HepG2 (cell line): ENCODE results near the gene UBE2M. TPM values are rescaled to one million over a fixed set of nuclear protein-coding genes. Genes with fewer than 3 reads are reported as not detected.
A peak's percentile ranks its signal among the peaks of the same experiment; 100 is the strongest.

Source experiments
- NCOA5 ChIP-seq: sonication (generic); formaldehyde crosslinking; IDR thresholded peaks from 2 replicates; pipeline ENCODE4 v1.4.0; 2020; ENCODE audit warnings: missing genetic modification reagents
- SAFB2 ChIP-seq: sonication (generic); formaldehyde crosslinking; IDR thresholded peaks from 2 replicates; pipeline ENCODE4 v1.5.1; 2020; ENCODE audit warnings: missing genetic modification reagents, low read depth, mild to moderate bottlenecking, borderline replicate concordance
- SP5 ChIP-seq: IDR thresholded peaks from 2 replicates; pipeline ENCODE4 v1.6.1; 2016; ENCODE audit warnings: low read depth, borderline replicate concordance
- TCF12 ChIP-seq, 2 experiments: fragments of 450-650 bp in 1 of 2; sonication (generic) in 1 of 2; formaldehyde crosslinking in 1 of 2; IDR thresholded peaks; 2 replicates each; pipeline versions ENCODE4 v1.6.1 to v1.8.0; 2017 to 2022; ENCODE audit warnings: antibody characterized with exemption in 1 of 2, mild to moderate bottlenecking in 1 of 2, missing genetic modification reagents in 1 of 2, moderate library complexity in 1 of 2
- ZBTB38 ChIP-seq: sonication (generic); formaldehyde crosslinking; IDR thresholded peaks from 2 replicates; pipeline ENCODE4 v1.5.1; 2020; ENCODE audit warnings: mild to moderate bottlenecking, missing genetic modification reagents
- ZFP36L2 ChIP-seq: sonication (generic); formaldehyde crosslinking; IDR thresholded peaks from 2 replicates; pipeline ENCODE4 v1.4.0; 2020; ENCODE audit warnings: missing genetic modification reagents
- ZMAT3 ChIP-seq: sonication (generic); formaldehyde crosslinking; conservative IDR thresholded peaks from 2 replicates; pipeline ENCODE4 v1.7.0; 2021; ENCODE audit warnings: missing genetic modification reagents
- ZNF33B ChIP-seq: sonication (generic); formaldehyde crosslinking; IDR thresholded peaks from 2 replicates; pipeline ENCODE4 v1.5.1; 2020; ENCODE audit warnings: mild to moderate bottlenecking, missing genetic modification reagents
- ZNF563 ChIP-seq: sonication (generic); formaldehyde crosslinking; IDR thresholded peaks from 2 replicates; pipeline ENCODE4 v1.8.0; 2022; ENCODE audit warnings: mild to moderate bottlenecking, moderate library complexity, missing genetic modification reagents
- ZNF564 ChIP-seq: sonication (generic); formaldehyde crosslinking; IDR thresholded peaks from 2 replicates; pipeline ENCODE4 v1.8.1; 2023; ENCODE audit warnings: mild to moderate bottlenecking, missing genetic modification reagents
- ZNF768 ChIP-seq: sonication (generic); formaldehyde crosslinking; IDR thresholded peaks from 2 replicates; pipeline ENCODE4 v1.4.0; 2020; ENCODE audit warnings: missing genetic modification reagents
- polyA plus RNA-seq, 8 experiments: library from polyadenylated mRNA; depleted of rRNA in 3 of 8; stranded (reverse) in 7 of 8; unstranded in 1 of 8; fragments of >200 nt; fragmentation: Illumina TruSeq in 4 of 8; extraction: Trizol in 4 of 8; gene quantifications; 2 replicates each; pipeline versions ENCODE4 v1.2.1 to v1.2.3, GENCODE V29; 2011 to 2016; ENCODE audit warnings: low read depth in 4 of 8, missing spikeins in 1 of 8, mixed read lengths in 1 of 8; ENCODE audit not compliant: insufficient read depth in 1 of 8
- total RNA-seq, 5 experiments: library from RNA; depleted of rRNA; stranded (reverse); fragments of >200 nt; fragmentation: Illumina TruSeq; extraction: Trizol; gene quantifications; 2 replicates each; pipeline ENCODE4 v1.2.3, GENCODE V29; 2016; ENCODE audit warnings: low read depth in 1 of 5
- TF ChIP-seq, protein P1 (sequence below): sonication (generic); formaldehyde crosslinking; IDR thresholded peaks from 2 replicates; pipeline ENCODE4 v1.4.0; 2020; ENCODE audit warnings: missing genetic modification reagents, mild to moderate bottlenecking, borderline replicate concordance
- TF ChIP-seq, protein P2 (sequence below): IDR thresholded peaks from 2 replicates; pipeline ENCODE4 v1.6.1; 2016; ENCODE audit warnings: mild to moderate bottlenecking
- TF ChIP-seq, protein P3 (sequence below): sonication (generic); formaldehyde crosslinking; IDR thresholded peaks from 2 replicates; pipeline ENCODE4 v1.8.0; 2022; ENCODE audit warnings: mild to moderate bottlenecking, missing genetic modification reagents, borderline replicate concordance
- TF ChIP-seq, protein P4 (sequence below): IDR thresholded peaks from 2 replicates; pipeline ENCODE4 v1.6.1; 2016; ENCODE audit warnings: low read depth, control low read depth
- TF ChIP-seq, protein P5 (sequence below): sonication (generic); formaldehyde crosslinking; IDR thresholded peaks from 2 replicates; pipeline ENCODE4 v1.5.0; 2020; ENCODE audit warnings: missing genetic modification reagents
- TF ChIP-seq, protein P6 (sequence below): sonication (generic); formaldehyde crosslinking; IDR thresholded peaks from 2 replicates; pipeline ENCODE4 v1.4.0; 2020; ENCODE audit warnings: mild to moderate bottlenecking, missing genetic modification reagents
- TF ChIP-seq, protein P7 (sequence below): sonication (generic); formaldehyde crosslinking; IDR thresholded peaks from 2 replicates; pipeline ENCODE4 v1.5.0; 2020; ENCODE audit warnings: missing genetic modification reagents

The UBE2M gene
- total and polyA plus RNA-seq, 2 of the 13 experiments (the other 11 are each of a cell fraction or from before 2014, with no cell fraction given) = 36.2 to 50.3 TPM

DNA sequence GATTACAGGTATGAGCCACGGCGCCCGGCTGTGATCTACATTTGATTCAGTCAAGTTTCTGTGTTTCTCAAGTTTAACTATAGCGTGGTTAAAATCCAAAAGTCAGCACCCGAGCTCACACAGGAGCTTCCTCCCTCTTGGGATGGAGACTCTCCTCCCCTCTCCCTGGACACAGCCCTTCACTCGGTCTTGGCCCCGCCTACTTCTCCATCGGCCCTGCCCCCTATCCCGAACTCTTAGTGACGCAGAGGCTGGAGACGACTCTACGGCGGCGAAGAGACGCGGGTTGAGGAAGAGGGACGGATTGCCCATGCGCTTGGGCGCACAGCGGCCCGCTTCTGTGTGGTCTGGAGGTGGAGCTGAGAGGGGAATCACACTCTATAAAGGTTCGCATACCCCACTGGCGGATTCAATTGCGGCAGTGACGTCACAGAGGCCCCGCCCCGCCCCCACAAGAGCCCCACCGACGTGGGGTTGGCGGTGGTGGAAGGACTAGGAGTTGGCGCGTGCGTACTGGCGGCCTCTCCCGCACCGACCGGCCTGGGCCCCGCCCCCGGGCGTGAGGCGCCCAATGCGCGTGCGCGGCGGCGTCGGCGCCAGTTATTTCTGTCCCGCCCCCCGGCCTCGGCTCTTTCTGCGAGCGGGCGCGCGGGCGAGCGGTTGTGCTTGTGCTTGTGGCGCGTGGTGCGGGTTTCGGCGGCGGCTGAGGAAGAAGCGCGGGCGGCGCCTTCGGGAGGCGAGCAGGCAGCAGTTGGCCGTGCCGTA is 14.4 kb downstream of the UBE2M start, which contains the start of gene TRIM28 (continued):
- TF ChIP-seq, protein P1, sequence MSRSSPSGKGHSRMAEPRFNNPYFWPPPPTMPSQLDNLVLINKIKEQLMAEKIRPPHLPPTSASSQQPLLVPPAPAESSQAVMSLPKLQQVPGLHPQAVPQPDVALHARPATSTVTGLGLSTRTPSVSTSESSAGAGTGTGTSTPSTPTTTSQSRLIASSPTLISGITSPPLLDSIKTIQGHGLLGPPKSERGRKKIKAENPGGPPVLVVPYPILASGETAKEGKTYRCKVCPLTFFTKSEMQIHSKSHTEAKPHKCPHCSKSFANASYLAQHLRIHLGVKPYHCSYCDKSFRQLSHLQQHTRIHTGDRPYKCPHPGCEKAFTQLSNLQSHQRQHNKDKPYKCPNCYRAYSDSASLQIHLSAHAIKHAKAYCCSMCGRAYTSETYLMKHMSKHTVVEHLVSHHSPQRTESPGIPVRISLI = no peak
- TF ChIP-seq ZNF564 (CRISPR knock-in tag) (no peak), ZBTB38 (CRISPR knock-in tag) (peak; percentile 34; the same call in 1 of the 2 replicates), SP5 (CRISPR knock-in tag) (peak; percentile 37), ZFP36L2 (no peak), NCOA5 (CRISPR knock-in tag) (no peak), ZNF768 (CRISPR knock-in tag) (peak; percentile 48; the same call in 1 of the 2 replicates), TCF12 (IDR thresholded peaks at IDR 0.05) (no peak), TCF12 (CRISPR knock-in tag; IDR thresholded peaks at IDR 0.05) (no peak), ZNF563 (CRISPR knock-in tag) (peak; percentile 61; the same call in 1 of the 2 replicates), SAFB2 (CRISPR knock-in tag) (no peak), ZMAT3 (CRISPR knock-in tag) (peak; percentile 87; the same call in 1 of the 2 replicates), ZNF33B (CRISPR knock-in tag) (no peak)
- TF ChIP-seq, protein P2, sequence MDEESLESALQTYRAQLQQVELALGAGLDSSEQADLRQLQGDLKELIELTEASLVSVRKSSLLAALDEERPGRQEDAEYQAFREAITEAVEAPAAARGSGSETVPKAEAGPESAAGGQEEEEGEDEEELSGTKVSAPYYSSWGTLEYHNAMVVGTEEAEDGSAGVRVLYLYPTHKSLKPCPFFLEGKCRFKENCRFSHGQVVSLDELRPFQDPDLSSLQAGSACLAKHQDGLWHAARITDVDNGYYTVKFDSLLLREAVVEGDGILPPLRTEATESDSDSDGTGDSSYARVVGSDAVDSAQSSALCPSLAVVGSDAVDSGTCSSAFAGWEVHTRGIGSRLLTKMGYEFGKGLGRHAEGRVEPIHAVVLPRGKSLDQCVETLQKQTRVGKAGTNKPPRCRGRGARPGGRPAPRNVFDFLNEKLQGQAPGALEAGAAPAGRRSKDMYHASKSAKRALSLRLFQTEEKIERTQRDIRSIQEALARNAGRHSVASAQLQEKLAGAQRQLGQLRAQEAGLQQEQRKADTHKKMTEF (CRISPR knock-in tag) = peak; percentile 75
- TF ChIP-seq, protein P3, sequence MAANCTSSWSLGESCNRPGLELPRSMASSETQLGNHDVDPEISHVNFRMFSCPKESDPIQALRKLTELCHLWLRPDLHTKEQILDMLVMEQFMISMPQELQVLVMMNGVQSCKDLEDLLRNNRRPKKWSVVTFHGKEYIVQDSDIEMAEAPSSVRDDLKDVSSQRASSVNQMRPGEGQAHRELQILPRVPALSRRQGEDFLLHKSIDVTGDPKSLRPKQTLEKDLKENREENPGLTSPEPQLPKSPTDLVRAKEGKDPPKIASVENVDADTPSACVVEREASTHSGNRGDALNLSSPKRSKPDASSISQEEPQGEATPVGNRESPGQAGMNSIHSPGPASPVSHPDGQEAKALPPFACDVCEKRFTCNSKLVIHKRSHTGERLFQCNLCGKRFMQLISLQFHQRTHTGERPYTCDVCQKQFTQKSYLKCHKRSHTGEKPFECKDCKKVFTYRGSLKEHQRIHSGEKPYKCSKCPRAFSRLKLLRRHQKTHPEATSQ = 0 out of 2 replicates have a peak, but pooled peaks have one; percentile 29
- TF ChIP-seq, protein P4, sequence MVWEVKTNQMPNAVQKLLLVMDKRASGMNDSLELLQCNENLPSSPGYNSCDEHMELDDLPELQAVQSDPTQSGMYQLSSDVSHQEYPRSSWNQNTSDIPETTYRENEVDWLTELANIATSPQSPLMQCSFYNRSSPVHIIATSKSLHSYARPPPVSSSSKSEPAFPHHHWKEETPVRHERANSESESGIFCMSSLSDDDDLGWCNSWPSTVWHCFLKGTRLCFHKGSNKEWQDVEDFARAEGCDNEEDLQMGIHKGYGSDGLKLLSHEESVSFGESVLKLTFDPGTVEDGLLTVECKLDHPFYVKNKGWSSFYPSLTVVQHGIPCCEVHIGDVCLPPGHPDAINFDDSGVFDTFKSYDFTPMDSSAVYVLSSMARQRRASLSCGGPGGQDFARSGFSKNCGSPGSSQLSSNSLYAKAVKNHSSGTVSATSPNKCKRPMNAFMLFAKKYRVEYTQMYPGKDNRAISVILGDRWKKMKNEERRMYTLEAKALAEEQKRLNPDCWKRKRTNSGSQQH = peak; percentile 57; the same call in 1 of the 2 replicates
- TF ChIP-seq, protein P5, sequence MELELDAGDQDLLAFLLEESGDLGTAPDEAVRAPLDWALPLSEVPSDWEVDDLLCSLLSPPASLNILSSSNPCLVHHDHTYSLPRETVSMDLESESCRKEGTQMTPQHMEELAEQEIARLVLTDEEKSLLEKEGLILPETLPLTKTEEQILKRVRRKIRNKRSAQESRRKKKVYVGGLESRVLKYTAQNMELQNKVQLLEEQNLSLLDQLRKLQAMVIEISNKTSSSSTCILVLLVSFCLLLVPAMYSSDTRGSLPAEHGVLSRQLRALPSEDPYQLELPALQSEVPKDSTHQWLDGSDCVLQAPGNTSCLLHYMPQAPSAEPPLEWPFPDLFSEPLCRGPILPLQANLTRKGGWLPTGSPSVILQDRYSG (CRISPR knock-in tag) = peak; percentile 34; the same call in 1 of the 2 replicates
- TF ChIP-seq, protein P6, sequence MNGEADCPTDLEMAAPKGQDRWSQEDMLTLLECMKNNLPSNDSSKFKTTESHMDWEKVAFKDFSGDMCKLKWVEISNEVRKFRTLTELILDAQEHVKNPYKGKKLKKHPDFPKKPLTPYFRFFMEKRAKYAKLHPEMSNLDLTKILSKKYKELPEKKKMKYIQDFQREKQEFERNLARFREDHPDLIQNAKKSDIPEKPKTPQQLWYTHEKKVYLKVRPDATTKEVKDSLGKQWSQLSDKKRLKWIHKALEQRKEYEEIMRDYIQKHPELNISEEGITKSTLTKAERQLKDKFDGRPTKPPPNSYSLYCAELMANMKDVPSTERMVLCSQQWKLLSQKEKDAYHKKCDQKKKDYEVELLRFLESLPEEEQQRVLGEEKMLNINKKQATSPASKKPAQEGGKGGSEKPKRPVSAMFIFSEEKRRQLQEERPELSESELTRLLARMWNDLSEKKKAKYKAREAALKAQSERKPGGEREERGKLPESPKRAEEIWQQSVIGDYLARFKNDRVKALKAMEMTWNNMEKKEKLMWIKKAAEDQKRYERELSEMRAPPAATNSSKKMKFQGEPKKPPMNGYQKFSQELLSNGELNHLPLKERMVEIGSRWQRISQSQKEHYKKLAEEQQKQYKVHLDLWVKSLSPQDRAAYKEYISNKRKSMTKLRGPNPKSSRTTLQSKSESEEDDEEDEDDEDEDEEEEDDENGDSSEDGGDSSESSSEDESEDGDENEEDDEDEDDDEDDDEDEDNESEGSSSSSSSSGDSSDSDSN (CRISPR knock-in tag) = peak; percentile 24; the same call in 1 of the 2 replicates
- TF ChIP-seq, protein P7, sequence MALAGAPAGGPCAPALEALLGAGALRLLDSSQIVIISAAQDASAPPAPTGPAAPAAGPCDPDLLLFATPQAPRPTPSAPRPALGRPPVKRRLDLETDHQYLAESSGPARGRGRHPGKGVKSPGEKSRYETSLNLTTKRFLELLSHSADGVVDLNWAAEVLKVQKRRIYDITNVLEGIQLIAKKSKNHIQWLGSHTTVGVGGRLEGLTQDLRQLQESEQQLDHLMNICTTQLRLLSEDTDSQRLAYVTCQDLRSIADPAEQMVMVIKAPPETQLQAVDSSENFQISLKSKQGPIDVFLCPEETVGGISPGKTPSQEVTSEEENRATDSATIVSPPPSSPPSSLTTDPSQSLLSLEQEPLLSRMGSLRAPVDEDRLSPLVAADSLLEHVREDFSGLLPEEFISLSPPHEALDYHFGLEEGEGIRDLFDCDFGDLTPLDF (CRISPR knock-in tag) = peak; percentile 71
